Mammary epithelial cell (primary cell): Measurements from ENCODE around the gene KCNH6.

Experiments
- EZH2 ChIP-seq: IDR thresholded peaks from 2 replicates; pipeline ENCODE4 v1.6.1; 2012; ENCODE audit warnings: low read length, inconsistent platforms, borderline replicate concordance
- TF ChIP-seq, protein P1 (sequence below), 2 donors: IDR thresholded peaks in 1 of 2; conservative IDR thresholded peaks in 1 of 2; 2 replicates each; pipeline ENCODE4 v1.5.1; 2011 to 2012; ENCODE audit warnings: inconsistent platforms in 2 of 2, low read length in 2 of 2, mild to moderate bottlenecking in 2 of 2, control low read depth in 1 of 2, low read depth in 1 of 2; ENCODE audit not compliant: insufficient read depth in 1 of 2; ENCODE audit errors: extremely low read depth in 1 of 2

DNA sequence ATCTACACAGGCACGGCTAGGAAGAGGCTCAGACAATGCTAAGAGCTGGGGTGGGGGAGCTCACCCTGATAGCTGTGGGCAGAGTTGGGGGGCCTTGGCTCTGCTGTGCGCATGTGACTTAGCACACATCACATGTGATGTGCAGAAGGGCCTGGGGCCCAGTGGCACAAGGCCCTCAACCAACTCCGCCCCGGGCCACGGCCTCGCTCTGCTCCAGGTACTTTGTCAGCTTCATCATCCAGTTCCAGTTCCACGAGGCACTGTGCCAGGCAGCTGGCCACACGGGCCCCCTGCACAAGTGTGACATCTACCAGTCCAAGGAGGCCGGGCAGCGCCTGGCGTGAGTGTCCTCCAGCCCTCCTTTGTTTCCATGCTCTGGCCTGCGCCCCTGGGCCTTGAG, 27.0 kb upstream of the KCNH6 start:
- no peak for TF ChIP-seq EZH2
- TF ChIP-seq, protein P1, sequence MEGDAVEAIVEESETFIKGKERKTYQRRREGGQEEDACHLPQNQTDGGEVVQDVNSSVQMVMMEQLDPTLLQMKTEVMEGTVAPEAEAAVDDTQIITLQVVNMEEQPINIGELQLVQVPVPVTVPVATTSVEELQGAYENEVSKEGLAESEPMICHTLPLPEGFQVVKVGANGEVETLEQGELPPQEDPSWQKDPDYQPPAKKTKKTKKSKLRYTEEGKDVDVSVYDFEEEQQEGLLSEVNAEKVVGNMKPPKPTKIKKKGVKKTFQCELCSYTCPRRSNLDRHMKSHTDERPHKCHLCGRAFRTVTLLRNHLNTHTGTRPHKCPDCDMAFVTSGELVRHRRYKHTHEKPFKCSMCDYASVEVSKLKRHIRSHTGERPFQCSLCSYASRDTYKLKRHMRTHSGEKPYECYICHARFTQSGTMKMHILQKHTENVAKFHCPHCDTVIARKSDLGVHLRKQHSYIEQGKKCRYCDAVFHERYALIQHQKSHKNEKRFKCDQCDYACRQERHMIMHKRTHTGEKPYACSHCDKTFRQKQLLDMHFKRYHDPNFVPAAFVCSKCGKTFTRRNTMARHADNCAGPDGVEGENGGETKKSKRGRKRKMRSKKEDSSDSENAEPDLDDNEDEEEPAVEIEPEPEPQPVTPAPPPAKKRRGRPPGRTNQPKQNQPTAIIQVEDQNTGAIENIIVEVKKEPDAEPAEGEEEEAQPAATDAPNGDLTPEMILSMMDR (conservative IDR thresholded peaks at IDR 0.05 in 1 of 2, IDR thresholded peaks at IDR 0.05 in 1 of 2; ENCODE audit: extremely low read depth in 1 of 2, insufficient read depth in 1 of 2, low read depth in 1 of 2, low read length in 2 of 2) = no peak
